Mammary epithelial cell (primary cell): ENCODE measurements around the gene CCDC51.

Source experiments
- EZH2 ChIP-seq: IDR thresholded peaks from 2 replicates; pipeline ENCODE4 v1.6.1; 2012; ENCODE audit warnings: low read length, inconsistent platforms, borderline replicate concordance
- TF ChIP-seq, protein P1 (sequence below), 2 donors: IDR thresholded peaks in 1 of 2; conservative IDR thresholded peaks in 1 of 2; 2 replicates each; pipeline ENCODE4 v1.5.1; 2011 to 2012; ENCODE audit warnings: inconsistent platforms in 2 of 2, low read length in 2 of 2, mild to moderate bottlenecking in 2 of 2, control low read depth in 1 of 2, low read depth in 1 of 2; ENCODE audit not compliant: insufficient read depth in 1 of 2; ENCODE audit errors: extremely low read depth in 1 of 2

DNA sequence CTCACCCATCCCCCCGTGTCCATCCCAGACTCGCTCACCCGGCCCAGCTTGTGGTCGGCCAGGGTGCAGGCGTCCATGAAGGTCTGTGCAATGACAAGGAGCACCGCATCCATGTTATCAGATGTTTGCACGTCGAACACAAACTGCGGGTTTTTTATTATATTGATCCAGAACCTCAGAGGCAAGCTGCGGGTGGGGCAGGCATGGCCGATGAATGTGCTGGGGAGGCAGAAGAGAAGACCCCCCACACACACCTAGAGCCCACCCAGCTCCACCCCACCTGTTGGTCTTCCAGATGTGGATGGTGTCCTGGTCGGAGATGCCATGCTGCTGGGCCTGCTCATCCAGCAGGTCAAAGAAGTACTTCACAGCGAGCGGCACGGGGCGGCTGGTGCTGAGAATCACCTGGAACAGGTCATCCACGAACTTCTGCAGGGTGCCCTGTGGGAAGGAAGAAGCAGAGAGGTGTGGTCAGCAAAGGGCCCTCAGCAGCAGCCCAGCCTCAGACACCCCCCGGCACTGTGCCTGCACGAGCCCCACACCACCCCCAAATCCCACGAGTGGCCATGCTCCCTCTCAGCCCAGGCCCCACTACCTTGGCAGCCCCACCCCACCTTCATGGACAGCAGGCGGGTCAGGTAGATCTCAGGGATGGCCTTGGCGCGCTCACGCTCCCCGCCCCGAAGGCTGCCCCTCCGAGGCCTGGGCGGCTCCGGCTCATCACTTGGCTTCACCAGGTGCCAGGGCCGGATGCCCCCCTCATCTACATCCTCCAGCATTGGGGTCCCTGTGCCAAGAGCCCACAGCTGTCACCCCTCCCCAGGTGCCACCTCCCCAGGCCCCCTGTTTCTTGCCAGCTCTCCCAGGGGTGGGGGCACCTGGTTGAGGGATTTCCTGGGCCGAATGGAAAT, 30.4 kb downstream of the CCDC51 start:
- TF ChIP-seq, protein P1, sequence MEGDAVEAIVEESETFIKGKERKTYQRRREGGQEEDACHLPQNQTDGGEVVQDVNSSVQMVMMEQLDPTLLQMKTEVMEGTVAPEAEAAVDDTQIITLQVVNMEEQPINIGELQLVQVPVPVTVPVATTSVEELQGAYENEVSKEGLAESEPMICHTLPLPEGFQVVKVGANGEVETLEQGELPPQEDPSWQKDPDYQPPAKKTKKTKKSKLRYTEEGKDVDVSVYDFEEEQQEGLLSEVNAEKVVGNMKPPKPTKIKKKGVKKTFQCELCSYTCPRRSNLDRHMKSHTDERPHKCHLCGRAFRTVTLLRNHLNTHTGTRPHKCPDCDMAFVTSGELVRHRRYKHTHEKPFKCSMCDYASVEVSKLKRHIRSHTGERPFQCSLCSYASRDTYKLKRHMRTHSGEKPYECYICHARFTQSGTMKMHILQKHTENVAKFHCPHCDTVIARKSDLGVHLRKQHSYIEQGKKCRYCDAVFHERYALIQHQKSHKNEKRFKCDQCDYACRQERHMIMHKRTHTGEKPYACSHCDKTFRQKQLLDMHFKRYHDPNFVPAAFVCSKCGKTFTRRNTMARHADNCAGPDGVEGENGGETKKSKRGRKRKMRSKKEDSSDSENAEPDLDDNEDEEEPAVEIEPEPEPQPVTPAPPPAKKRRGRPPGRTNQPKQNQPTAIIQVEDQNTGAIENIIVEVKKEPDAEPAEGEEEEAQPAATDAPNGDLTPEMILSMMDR (conservative IDR thresholded peaks at IDR 0.05 in 1 of 2, IDR thresholded peaks at IDR 0.05 in 1 of 2; ENCODE audit: extremely low read depth in 1 of 2, insufficient read depth in 1 of 2, low read depth in 1 of 2, low read length in 2 of 2), result no peak
- no peak for TF ChIP-seq EZH2
